ENCODE measurements around the gene SLC6A20.

- TF ChIP-seq POLR2A (IDR thresholded peaks at IDR 0.05) = no peak
- no peak for TF ChIP-seq CTCF (IDR thresholded peaks at IDR 0.05)
- TF ChIP-seq POLR2AphosphoS5 (IDR thresholded peaks at IDR 0.05) = no peak
- no peak for TF ChIP-seq EP300 (IDR thresholded peaks at IDR 0.05)
Measured at GRCh38 chr3:45782381-45782780, 14.0 kb downstream of the SLC6A20 start.

Measured in sigmoid colon (tissue), 4 donors.